HG03097 (cell line): Measurements from ENCODE around the gene LPCAT1.
"Not testable (repeated sequence)": the region's sequence is repeated elsewhere in the genome, so short reads cannot be mapped to it uniquely, and the experiment has no call there.

Experiments
- ATAC-seq: cut with Tn5 transposase; IDR thresholded peaks from one replicate; pipeline ENCODE4 v1.9.1; 2021; ENCODE audit not compliant: unreplicated experiment, low FRiP score

The LPCAT1 gene

DNA sequence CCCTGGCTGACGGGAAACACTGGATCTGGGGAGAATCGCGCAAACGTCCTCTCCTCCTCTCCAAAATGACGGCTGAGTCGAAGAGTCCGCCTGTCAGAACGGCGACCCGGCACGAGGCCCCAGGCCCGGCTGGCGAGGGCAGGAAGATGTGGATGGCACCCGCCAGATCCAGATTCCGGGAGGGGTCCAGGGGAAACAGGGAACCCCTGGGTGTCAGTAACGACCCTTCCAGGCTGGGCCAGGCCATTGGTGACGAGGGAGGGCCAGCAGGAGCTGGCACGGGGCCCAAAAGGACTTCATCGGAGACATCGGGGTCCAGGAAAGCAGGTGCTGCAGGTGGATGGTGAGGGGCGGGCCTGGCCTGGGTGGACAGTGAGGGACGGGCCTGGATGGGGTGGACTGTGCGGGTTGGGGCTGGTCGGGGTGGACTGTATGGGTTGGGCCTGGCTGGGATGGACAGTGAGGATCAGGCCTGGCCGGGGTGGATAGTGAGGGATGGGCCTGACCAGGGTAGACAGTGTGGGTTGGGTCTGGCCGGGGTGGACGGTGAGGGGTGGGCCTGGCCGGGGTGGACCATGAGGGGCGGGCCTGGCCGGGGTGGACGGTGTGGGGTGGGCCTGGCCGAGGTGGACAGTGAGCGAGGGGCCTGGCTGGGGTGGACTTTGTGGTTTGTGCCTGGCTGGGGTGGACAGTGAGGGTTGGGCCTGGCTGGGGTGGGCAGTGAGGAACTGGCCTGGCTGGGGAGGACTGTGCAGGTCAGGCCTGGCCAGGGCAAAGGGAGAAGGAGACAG, 92.5 kb downstream of the LPCAT1 start:
- no peak for ATAC-seq

DNA sequence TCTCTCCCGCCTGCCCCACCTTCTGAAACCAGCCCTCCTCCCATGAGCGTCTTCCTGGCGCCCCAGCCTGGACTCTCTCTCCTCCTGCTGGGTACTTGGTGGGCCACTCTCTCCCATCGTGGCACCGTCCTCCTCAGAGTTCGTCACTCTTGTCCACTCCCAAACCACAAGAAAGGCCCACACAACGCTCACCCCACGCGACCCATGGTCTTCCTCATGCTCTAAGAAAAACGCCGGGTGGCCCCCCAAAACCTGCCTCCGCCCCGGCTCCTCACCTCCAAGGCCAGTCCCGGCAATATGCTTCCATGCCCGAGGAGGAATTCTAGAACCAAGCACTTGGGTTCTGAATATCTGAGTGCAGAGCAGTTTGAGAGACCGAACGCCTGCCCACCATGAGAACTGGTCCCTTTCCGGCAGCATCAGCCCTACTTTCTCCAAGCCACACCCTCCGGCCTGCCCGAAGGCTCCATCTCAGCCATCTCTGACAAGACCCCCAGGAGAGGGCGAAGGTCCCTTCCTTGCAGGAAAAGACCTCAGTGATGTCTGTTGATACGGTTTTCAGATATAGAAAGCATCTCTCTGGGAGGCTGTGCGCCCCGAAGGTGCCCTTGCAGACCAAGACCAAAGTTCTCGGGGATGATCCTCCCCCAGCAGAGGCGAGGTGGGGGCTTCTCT, 93.5 kb downstream of the LPCAT1 start:
- ATAC-seq, result no peak

GRCh38 chr5:1429496-1429895, 94.3 kb downstream of the LPCAT1 start:
- no peak for ATAC-seq

- no peak for ATAC-seq
Measured at GRCh38 chr5:1429066-1429465, 94.7 kb downstream of the LPCAT1 start.

GRCh38 chr5:1428107-1428506, 95.7 kb downstream of the LPCAT1 start:
- ATAC-seq, result no peak

- no peak for ATAC-seq
Measured at GRCh38 chr5:1424716-1425115, 99.0 kb downstream of the LPCAT1 start.

- ATAC-seq, result no peak
Measured at GRCh38 chr5:1423901-1424603, 99.7 kb downstream of the LPCAT1 start.

DNA sequence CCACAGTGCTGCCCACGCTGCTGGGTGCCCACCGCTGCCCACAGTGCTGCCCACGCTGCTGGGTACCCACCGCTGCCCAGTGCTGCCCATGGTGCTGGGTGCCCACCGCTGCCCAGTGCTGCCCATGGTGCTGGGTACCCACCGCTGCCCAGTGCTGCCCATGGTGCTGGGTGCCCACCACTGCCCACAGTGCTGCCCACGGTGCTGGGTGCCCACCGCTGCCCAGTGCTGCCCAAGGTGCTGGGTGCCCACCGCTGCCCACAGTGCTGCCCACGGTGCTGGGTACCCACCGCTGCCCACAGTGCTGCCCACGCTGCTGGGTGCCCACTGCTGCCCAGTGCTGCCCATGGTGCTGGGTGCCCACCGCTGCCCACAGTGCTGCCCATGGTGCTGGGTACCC, 101.2 kb downstream of the LPCAT1 start:
- not testable (repeated sequence) for ATAC-seq

DNA sequence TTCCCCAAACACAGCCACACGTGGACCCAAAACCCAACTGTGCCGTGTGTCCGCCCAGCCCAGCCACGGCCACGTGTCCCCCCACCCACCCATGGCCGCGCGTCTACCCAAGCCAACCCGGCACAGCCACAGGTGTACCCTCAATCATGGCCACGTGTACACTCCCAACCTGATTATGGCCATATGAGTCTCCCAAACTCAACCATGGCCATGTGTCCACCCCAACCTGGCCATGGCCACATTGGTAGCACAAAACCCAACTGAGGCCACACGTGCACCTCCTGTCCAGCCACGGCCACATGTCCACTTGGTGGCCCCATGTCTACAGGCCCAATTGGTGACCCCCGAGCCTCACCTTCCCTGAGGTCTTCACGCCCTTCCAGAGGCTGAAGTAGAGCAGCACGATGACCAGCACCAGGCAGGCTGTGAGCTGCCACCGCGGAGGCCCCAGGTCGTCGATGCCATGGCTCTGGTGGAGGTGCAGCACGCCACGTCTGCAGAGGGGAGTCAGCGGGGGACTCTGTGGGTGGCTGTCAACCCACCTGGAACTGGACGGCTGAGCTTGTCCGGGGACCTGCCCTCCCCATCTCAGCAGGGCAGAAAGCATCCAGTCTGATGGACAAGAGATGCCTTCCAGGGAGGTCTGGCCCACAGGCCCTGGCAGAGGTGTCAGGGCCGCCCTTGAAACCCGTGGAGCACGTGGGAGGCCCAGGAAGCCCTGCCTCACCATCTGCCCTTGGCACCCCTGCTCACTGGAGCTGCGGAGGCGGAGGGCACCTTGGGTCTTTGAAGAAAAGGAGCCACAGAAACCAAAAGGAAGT, 102.0 kb downstream of the LPCAT1 start:
- no peak for ATAC-seq

- no peak for ATAC-seq
Measured at GRCh38 chr5:1420211-1421195, 103.3 kb downstream of the LPCAT1 start.

DNA sequence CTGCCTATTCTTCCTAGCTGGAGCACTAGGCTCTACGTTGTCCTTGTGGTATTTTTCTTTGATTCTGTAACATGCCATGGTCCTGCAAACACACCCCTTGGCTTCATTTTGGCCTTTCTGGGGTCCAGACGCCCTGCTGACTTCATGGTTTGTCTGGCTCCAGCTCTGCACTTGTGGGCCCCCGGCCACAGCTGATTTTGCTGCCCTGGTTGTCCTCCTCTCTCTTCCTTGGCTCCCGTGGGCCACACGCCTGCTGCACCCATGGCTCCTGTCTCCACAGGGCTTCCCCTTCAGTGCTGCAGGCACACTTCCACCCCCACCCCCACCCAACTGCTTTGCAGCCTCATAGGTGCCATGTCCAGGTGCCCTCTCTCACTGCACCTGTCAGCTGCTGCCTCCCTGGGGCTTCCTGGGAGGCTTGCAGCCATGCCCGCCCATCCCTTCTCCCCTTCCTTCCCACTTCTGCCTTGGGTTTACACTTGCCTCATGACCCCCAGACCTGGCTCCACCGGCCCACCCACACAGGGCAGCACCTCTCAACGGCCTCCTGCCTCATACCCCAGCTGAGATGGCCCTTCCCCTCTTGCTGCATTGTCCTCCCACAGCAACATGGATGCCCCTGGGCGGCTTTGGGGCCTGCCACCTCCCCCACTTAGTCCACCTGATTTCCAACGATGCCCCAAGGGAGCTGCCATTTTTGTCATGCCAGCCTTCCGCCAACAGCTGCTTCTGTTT, 104.1 kb downstream of the LPCAT1 start:
- ATAC-seq, result no peak

- no peak for ATAC-seq
Measured at GRCh38 chr5:1418921-1419280, 104.9 kb downstream of the LPCAT1 start.

GRCh38 chr5:1418238-1418920, 105.4 kb downstream of the LPCAT1 start:
- no peak for ATAC-seq

DNA sequence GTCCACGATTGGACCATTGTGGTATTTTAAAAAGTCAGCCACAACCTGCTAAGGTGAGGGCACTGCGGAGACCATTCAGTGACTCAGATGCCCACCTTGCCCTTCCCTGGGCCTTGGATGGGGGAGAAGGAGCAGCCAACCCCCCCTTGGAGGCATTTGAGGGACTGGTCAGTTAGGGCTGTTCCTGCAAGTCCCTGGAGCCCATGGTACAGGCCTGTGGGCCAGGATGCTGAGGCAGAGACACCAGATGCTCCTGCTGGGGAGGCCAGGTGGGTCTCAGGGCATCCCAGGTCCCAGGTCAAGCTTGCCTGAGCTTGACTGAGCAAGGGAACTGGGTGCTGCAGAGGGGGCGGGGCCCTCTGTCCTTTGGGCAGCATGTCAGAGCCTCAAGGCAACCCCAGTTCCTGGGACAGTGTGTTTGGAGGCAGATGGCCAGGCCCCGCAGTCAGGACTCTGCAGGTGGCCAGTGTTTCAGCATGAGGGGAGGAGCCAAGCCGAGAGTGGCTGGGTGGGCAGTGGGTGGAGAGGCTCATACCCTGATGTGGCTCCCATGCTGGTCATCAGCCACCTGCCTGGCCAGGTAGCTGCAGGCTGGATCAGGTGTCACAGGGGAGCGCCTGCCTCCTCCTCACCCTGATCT, 106.1 kb downstream of the LPCAT1 start:
- ATAC-seq, result no peak

- ATAC-seq, result no peak
Measured at GRCh38 chr5:1416856-1417469, 106.8 kb downstream of the LPCAT1 start.

DNA sequence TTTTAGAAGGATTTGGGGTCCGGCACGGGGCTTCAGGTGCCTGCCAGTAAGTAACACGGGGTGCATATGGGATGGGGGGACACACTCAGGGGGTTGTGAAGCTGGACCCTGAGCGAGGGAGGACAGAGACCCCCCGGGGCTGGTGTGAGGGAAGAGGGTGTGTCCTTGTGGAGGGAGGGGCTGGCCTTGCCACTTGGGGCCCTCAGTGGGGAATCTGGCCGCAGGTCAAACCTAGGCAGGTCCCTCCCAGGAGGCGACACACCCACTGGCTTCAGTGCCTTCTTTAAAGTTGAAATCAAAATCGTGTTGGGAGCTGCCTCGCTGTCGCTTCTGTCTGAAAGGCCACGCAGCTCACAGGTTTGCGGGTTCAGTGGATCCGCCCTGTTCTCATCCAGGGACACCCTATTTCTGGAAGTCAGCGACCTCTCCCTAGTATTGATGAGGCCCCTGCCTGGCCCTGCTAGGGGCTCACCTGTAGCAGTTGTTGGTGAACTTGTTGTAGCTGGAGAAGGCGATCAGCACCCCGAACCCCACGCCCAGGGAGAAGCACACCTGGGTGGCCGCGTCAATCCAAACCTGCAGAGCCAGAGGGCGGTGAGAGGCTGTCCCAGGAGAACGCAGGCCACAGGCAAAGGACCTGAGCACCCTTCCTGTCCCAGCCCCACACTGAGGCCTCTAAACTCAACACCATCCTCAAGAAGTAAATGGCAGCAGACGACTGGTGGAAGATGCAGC, 108.0 kb downstream of the LPCAT1 start:
- no peak for ATAC-seq

DNA sequence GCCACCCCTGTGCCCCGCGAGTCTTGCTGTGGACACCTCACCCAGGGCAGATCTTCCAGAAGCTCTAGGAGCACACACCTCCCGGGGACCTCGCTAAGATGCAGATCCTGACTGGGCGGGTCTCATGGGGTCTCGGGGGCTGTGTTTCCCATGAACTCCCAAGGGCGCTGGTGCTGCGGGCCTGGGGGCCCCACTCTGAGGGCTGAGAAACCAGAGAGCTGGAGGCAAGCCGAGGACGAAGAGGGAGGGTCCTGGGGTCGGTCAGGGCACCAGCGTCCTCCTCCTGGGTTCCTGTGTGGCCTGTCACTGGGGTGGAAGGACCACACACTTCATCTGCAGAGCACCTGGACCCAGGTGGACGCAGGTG, 108.7 kb downstream of the LPCAT1 start:
- no peak for ATAC-seq
